ENCODE data around the gene HOXA1.
"Not testable (repeated sequence)": the region's sequence is repeated elsewhere in the genome, so short reads cannot be mapped to it uniquely, and the experiment has no call there.

Gene HOXA1

GRCh38 chr7:27045972-27046371, 49.8 kb downstream of the HOXA1 start:
- DNase-seq (ENCODE audit: low spot score), result not testable (repeated sequence)

DNA sequence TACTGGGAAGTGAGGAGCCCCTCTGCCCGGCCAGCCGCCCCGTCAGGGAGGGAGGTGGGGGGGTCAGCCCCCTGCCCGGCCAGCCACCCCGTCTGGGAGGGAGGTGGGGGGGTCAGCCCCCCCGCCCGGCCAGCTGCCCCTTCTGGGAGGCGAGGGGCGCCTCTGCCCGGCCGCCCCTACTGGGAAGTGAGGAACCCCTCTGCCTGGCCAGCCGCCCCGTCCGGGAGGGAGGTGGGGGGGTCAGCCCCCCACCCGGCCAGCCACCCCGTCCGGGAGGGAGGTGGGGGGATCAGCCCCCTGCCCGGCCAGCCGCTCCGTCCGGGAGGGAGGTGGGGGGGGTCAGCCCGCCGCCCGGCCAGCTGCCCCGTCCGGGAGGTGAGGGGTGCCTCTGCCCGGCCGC, 50.7 kb downstream of the HOXA1 start:
- not testable (repeated sequence) for DNase-seq (ENCODE audit: low spot score)

All from CD4-positive, alpha-beta T cell treated with Interleukin-6 at 100 ng/mL for 8 hours (primary cell).